Sigmoid colon (tissue), 7 donors: ENCODE results near the gene SHPK. TPM values are rescaled to one million over a fixed set of nuclear protein-coding genes. Genes with fewer than 3 reads are reported as not detected.

ENCODE experiments used
- DNase-seq: peaks from one replicate; pipeline ENCODE4 v3.0.0-alpha.2; 2019
- H3K27ac ChIP-seq, 4 donors: fragments of 200-600 bp; sonication (generic); one replicate each; pipeline ENCODE4 v1.5.1; 2016 to 2019; ENCODE audit warnings: mild to moderate bottlenecking in 1 of 4
- H3K27me3 ChIP-seq, 3 donors: fragments of 200-600 bp; sonication (generic); one replicate each; pipeline ENCODE4 v1.5.1; 2019; ENCODE audit warnings: mild to moderate bottlenecking in 1 of 3
- H3K36me3 ChIP-seq, 4 donors: fragments of 200-600 bp; sonication (generic); one replicate each; pipeline ENCODE4 v1.5.1; 2016 to 2019
- H3K4me1 ChIP-seq, 4 donors: fragments of 200-600 bp; sonication (generic); one replicate each; pipeline ENCODE4 v1.5.1; 2017 to 2019
- H3K4me3 ChIP-seq, 4 donors: fragments of 200-600 bp; sonication (generic); one replicate each; pipeline ENCODE4 v1.5.1; 2017 to 2019; ENCODE audit warnings: mild to moderate bottlenecking in 2 of 4, moderate library complexity in 1 of 4
- H3K9me3 ChIP-seq, 4 donors: fragments of 200-600 bp in 3 of 4; sonication (generic) in 3 of 4; one replicate each; pipeline versions ENCODE4 v1.5.1 to v1.6.1; 2013 to 2019
- EP300 ChIP-seq, 4 donors: sonication (generic); formaldehyde crosslinking; IDR thresholded peaks; one replicate each; pipeline ENCODE4 v1.6.1; 2017; ENCODE audit warnings: antibody characterized with exemption in 4 of 4
- POLR2A ChIP-seq, 2 donors: fragments of 450-650 bp; IDR thresholded peaks; one replicate each; pipeline ENCODE4 v1.6.1; 2016; ENCODE audit warnings: antibody characterized with exemption in 2 of 2, mild to moderate bottlenecking in 2 of 2, moderate library complexity in 2 of 2
- POLR2AphosphoS5 ChIP-seq, 4 donors: sonication (generic); formaldehyde crosslinking; IDR thresholded peaks; one replicate each; pipeline ENCODE4 v1.6.1; 2017; ENCODE audit warnings: antibody characterized with exemption in 4 of 4
- WGBS, 2 donors: extraction: QIAGEN DNeasy Blood & Tissue Kit; methylation state at CpG; one replicate each; pipeline ENCODE4 v1.1.7; 2013; 5-methylcytosine and 5-hydroxymethylcytosine counted together
- intact Hi-C: fragments of 100-400 bp; cut with DNase I; formaldehyde crosslinking; loops from one replicate; pipeline ENCODE4 v1.15.1; 2023
- polyA plus RNA-seq, 3 donors: library from polyadenylated mRNA; stranded (reverse); fragments of 200-250 nt; gene quantifications; one replicate each; pipeline ENCODE4 v1.2.3, GENCODE V29; 2013
- total RNA-seq, 4 donors: library from RNA; depleted of rRNA; stranded (reverse); fragments of >200 nt; gene quantifications; one replicate each; pipeline ENCODE4 v1.1.0, GENCODE V29; 2016
- TF ChIP-seq, protein P1 (sequence below), 4 experiments: fragments of 450-650 bp in 3 of 4; fragments of 200-600 bp in 1 of 4; IDR thresholded peaks; one replicate each; pipeline ENCODE4 v1.5.1; 2016 to 2019; ENCODE audit warnings: antibody characterized with exemption in 4 of 4, mild to moderate bottlenecking in 3 of 4, moderate library complexity in 2 of 4
- donor health status: healthy with polysubstance abuse.
- donor health status: Bipolar disorder and iron deficiency.
- donor health status: healthy.

SHPK gene
- total and polyA plus RNA-seq, 7 donors, result 5.8 to 12.7 (median 7.8) TPM

DNA sequence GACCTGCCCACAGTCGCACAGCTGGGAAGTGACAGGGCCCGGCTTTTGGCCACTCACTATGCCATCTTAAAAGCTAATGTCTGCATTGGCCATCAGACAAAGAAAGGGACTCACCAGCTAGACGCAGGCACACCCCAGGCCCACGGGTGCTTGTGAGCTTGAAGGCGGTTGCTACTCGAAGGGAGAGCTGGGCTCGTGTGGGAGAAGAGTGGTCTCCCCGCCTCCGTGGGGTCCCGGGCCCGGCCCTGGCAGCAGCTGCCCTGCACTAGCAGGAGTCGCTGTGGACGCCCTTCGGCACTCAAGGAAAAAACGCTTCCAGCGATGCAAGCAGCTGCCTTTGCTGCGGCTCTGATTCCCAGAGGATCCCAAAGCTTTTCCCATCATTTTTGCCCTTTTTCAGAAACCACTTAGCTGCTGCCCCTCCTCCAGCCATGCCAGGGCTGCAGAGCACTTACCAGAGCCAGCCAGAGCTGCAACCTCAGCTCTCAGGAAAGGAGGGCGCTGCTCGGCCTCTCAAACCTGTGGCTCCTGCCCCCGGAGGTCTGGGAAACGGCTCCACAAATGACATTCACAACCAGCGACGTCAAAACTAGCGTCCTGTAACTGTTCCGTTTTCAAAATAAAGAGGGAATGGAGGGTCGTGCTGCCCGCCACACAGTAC lies 39.1 kb downstream of the SHPK start:
- WGBS, 2 donors, result 94 to 95% methylated on average over 27 of the region's 27 CpGs
- peaks cover 0 to 8% (median 0%) of the 10 kb centered on the region in 4 donors for H3K4me1 ChIP-seq
- TF ChIP-seq EP300 (IDR thresholded peaks at IDR 0.05), result no peak
- TF ChIP-seq, protein P1, sequence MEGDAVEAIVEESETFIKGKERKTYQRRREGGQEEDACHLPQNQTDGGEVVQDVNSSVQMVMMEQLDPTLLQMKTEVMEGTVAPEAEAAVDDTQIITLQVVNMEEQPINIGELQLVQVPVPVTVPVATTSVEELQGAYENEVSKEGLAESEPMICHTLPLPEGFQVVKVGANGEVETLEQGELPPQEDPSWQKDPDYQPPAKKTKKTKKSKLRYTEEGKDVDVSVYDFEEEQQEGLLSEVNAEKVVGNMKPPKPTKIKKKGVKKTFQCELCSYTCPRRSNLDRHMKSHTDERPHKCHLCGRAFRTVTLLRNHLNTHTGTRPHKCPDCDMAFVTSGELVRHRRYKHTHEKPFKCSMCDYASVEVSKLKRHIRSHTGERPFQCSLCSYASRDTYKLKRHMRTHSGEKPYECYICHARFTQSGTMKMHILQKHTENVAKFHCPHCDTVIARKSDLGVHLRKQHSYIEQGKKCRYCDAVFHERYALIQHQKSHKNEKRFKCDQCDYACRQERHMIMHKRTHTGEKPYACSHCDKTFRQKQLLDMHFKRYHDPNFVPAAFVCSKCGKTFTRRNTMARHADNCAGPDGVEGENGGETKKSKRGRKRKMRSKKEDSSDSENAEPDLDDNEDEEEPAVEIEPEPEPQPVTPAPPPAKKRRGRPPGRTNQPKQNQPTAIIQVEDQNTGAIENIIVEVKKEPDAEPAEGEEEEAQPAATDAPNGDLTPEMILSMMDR (IDR thresholded peaks at IDR 0.05), result no peak
- TF ChIP-seq POLR2AphosphoS5 (IDR thresholded peaks at IDR 0.05), result no peak
- no peak for TF ChIP-seq POLR2A (IDR thresholded peaks at IDR 0.05)
- no peaks in the 10 kb centered on the region for H3K27me3 ChIP-seq
- peaks cover 0 to under 1% (median 0%) of the 10 kb centered on the region in 4 donors for H3K36me3 ChIP-seq
- H3K27ac ChIP-seq, result no peak overlapping the region
- H3K9me3 ChIP-seq, result no peaks in the 10 kb centered on the region
- no peak overlapping the region for H3K4me3 ChIP-seq
- intact Hi-C loops, result no loop called here
- no peak for DNase-seq

DNA sequence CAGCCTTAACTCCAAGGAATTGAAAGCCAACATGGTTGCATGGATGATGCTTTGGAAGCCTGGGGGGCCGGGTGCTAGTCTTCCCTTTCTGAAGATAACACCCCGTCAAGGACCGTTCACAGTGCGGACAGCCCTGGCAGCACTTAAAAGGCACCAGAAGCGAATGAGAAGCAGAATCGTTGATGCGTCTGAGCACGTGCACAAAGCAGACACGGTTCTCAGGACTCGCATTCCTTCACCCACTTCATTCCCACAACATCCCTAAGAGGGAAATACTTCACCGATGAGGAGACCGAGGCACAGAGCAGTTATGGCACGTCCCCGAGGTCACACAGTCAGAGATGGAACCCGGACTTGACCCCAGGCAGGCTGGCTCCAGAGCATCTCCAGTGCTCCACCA lies 41.1 kb downstream of the SHPK start:
- no peaks in the 10 kb centered on the region for H3K9me3 ChIP-seq
- WGBS, 2 donors, result 88 to 94% methylated on average over 15 of the region's 15 CpGs
- H3K4me3 ChIP-seq, result no peak overlapping the region
- H3K27me3 ChIP-seq, result no peaks in the 10 kb centered on the region
- no peak overlapping the region for H3K27ac ChIP-seq
- intact Hi-C loops, result no loop called here
- peaks cover 0 to 8% (median 0%) of the 10 kb centered on the region in 4 donors for H3K4me1 ChIP-seq
- DNase-seq, result no peak
- H3K36me3 ChIP-seq, result peaks cover 0 to 17% (median 1%) of the 10 kb centered on the region in 4 donors
- TF ChIP-seq, protein P1 (IDR thresholded peaks at IDR 0.05), result no peak
- TF ChIP-seq EP300 (IDR thresholded peaks at IDR 0.05), result no peak
- no peak for TF ChIP-seq POLR2A (IDR thresholded peaks at IDR 0.05)
- TF ChIP-seq POLR2AphosphoS5 (IDR thresholded peaks at IDR 0.05), result no peak

DNA sequence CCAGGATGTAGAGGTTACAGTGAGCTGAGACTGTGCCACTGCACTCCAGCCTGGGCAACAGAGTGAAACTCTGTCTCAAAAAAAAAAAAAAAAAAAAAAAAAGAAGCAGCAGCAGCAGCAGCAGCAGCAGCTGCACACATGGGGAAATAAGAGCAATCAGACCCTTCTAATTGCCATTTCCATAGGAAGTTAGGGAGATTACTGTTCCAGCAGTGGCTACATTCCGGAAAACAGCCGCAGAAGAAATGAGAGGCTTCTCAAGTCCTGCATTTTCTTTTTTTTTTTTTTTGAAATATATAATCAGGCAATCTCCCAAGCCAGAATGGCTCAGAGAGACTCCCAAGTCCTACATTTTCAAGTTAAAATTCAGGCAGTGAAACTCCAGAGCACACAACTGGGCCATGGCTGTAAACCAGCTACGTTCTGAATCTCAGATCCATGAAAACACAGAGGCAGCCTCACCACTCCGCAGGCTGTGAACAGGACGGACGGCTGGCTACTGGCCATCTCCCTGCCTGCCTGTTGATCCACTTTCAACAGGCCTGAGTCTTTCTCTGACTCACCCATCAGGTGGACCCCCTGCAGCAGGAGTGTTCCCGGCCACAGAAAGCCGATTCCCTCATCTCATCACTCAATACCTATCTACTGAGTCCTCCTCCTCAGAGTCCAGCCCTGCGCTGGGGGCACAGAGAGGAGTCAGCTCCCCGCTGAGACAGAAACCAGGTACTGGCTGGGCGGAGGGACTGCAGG lies 41.8 kb downstream of the SHPK start:
- TF ChIP-seq POLR2A (IDR thresholded peaks at IDR 0.05) (no peak), EP300 (IDR thresholded peaks at IDR 0.05) (no peak), POLR2AphosphoS5 (IDR thresholded peaks at IDR 0.05) (no peak)
- TF ChIP-seq, protein P1 (IDR thresholded peaks at IDR 0.05), result no peak
- Histone ChIP-seq H3K27me3 (no peaks in the 10 kb centered on the region), H3K4me1 (peaks cover 0 to 8% (median 0%) of the 10 kb centered on the region in 4 donors), H3K4me3 (no peak overlapping the region), H3K9me3 (no peaks in the 10 kb centered on the region), H3K36me3 (peaks cover 0 to 24% (median 7%) of the 10 kb centered on the region in 4 donors), H3K27ac (no peak overlapping the region)
- intact Hi-C loops, result no loop called here
- WGBS, 2 donors, result 78 to 79% methylated on average over 11 of the region's 11 CpGs
- no peak for DNase-seq

DNA sequence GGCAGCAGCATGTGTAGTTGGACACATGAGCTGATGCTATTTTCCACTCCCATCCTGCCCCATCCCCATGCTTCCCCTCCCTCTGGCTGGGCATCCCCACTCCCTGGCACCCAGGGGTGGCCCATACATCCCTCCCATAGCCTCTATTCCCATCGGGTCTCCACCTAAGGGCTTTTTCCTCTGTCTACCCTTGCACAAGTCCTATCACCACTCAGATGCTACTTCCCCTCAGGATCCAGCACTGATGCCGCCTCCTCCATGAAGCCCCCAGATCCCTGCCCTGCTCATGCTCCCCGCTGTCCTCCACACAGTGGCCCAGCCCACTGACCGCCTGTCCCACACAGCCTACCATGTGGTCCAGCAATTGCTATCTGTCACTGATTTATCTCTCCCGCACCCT lies 42.7 kb downstream of the SHPK start:
- 97% methylated on average over 5 of the region's 5 CpGs for WGBS, 2 donors
- no peak for DNase-seq
- Histone ChIP-seq H3K27ac (no peak overlapping the region), H3K4me1 (peaks cover 0 to 8% (median 0%) of the 10 kb centered on the region in 4 donors), H3K27me3 (no peaks in the 10 kb centered on the region), H3K4me3 (no peak overlapping the region), H3K9me3 (no peaks in the 10 kb centered on the region), H3K36me3 (peaks cover 0 to 24% (median 8%) of the 10 kb centered on the region in 4 donors)
- intact Hi-C loops, result no loop called here
- no peak for TF ChIP-seq EP300 (IDR thresholded peaks at IDR 0.05)
- TF ChIP-seq POLR2AphosphoS5 (IDR thresholded peaks at IDR 0.05), result no peak
- TF ChIP-seq POLR2A (IDR thresholded peaks at IDR 0.05), result no peak
- TF ChIP-seq, protein P1 (IDR thresholded peaks at IDR 0.05), result no peak
